ENCODE measurements around the gene MYO7A.

DNA sequence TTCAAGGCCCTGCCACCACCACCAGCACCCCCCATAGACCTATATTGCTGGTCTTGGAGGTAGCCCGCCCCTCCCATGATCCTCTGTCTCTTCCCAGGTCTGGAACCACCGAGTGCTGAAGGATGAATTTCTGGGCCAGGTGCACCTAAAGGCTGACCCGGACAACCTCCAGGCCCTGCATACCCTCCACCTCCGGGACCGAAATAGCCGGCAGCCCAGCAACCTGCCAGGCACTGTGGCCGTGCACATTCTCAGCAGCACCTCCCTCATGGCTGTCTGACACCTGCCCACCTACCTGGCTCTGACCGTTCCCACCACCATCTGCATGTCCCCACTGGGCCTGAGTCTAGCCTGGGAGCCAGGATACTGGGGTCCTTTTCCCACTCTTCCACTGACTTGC is 4.5 kb upstream of the MYO7A start:
- TF ChIP-seq, protein P1, sequence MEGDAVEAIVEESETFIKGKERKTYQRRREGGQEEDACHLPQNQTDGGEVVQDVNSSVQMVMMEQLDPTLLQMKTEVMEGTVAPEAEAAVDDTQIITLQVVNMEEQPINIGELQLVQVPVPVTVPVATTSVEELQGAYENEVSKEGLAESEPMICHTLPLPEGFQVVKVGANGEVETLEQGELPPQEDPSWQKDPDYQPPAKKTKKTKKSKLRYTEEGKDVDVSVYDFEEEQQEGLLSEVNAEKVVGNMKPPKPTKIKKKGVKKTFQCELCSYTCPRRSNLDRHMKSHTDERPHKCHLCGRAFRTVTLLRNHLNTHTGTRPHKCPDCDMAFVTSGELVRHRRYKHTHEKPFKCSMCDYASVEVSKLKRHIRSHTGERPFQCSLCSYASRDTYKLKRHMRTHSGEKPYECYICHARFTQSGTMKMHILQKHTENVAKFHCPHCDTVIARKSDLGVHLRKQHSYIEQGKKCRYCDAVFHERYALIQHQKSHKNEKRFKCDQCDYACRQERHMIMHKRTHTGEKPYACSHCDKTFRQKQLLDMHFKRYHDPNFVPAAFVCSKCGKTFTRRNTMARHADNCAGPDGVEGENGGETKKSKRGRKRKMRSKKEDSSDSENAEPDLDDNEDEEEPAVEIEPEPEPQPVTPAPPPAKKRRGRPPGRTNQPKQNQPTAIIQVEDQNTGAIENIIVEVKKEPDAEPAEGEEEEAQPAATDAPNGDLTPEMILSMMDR (conservative IDR thresholded peaks at IDR 0.05), result no peak
- TF ChIP-seq EZH2 (IDR thresholded peaks at IDR 0.05; ENCODE audit: low read depth), result no peak
